Breast epithelium (tissue), 3 donors: Measurements from ENCODE around the gene TECR.

Source experiments
- CTCF ChIP-seq, 3 donors: fragments of 450-650 bp; IDR thresholded peaks; one replicate each; pipeline ENCODE4 v1.5.1; 2016 to 2017; ENCODE audit warnings: antibody characterized with exemption in 3 of 3, mild to moderate bottlenecking in 3 of 3, moderate library complexity in 3 of 3
- POLR2A ChIP-seq: fragments of 450-650 bp; IDR thresholded peaks from one replicate; pipeline ENCODE4 v1.6.1; 2016; ENCODE audit warnings: antibody characterized with exemption, mild to moderate bottlenecking, moderate library complexity
- POLR2AphosphoS5 ChIP-seq, 3 donors: sonication (generic); formaldehyde crosslinking; IDR thresholded peaks; one replicate each; pipeline ENCODE4 v1.6.1; 2017; ENCODE audit warnings: antibody characterized with exemption in 3 of 3

GRCh38 chr19:14542711-14543328 is 13.4 kb downstream of the TECR start:
- TF ChIP-seq CTCF (IDR thresholded peaks at IDR 0.05) (no peak), POLR2AphosphoS5 (IDR thresholded peaks at IDR 0.05) (no peak), POLR2A (no peak)
